Neutrophil (primary cell): ENCODE measurements around the gene SMC4.

ENCODE experiments used
- H3K27ac ChIP-seq: fragments of 200-600 bp; sonication (generic); 2 replicates; pipeline ENCODE4 v1.5.1; 2016; ENCODE audit warnings: mild to moderate bottlenecking, moderate library complexity
- H3K27me3 ChIP-seq: fragments of 200-600 bp; sonication (generic); 2 replicates; pipeline ENCODE4 v1.6.0; 2016; ENCODE audit warnings: mild to moderate bottlenecking
- H3K36me3 ChIP-seq: fragments of 200-600 bp; sonication (generic); 2 replicates; pipeline ENCODE4 v1.5.1; 2017
- H3K4me1 ChIP-seq, 2 experiments: fragments of 200-600 bp in 1 of 2; sonication (generic) in 1 of 2; 1 replicate in 1 of 2; 2 replicates in 1 of 2; pipeline versions ENCODE4 v1.5.1 to v1.6.1; 2013 to 2016; ENCODE audit warnings: low read depth in 1 of 2, low read length in 1 of 2, mild to moderate bottlenecking in 1 of 2, moderate library complexity in 1 of 2; ENCODE audit not compliant: control insufficient read depth in 1 of 2, insufficient read depth in 1 of 2
- H3K4me3 ChIP-seq, 2 experiments: fragments of 200-600 bp in 1 of 2; sonication (generic) in 1 of 2; 1 replicate in 1 of 2; 2 replicates in 1 of 2; pipeline ENCODE4 v1.5.1; 2013 to 2016; ENCODE audit warnings: low read depth in 1 of 2, low read length in 1 of 2, mild to moderate bottlenecking in 1 of 2, moderate library complexity in 1 of 2
- H3K9me3 ChIP-seq: fragments of 200-600 bp; sonication (generic); 2 replicates; pipeline ENCODE4 v1.5.1; 2016
- CTCF ChIP-seq: fragments of 200-600 bp; sonication (generic); IDR thresholded peaks from 2 replicates; pipeline ENCODE4 v1.5.1; 2016; ENCODE audit warnings: antibody characterized with exemption

The SMC4 gene

GRCh38 chr3:160390565-160391138 lies 8.8 kb upstream of the SMC4 start:
- H3K4me1 ChIP-seq: no peaks in the 10 kb centered on the region
- H3K9me3 ChIP-seq: no peaks in the 10 kb centered on the region
- TF ChIP-seq CTCF: no peak
- H3K27me3 ChIP-seq: no peaks in the 10 kb centered on the region
- no peak overlapping the region for H3K27ac ChIP-seq
- no peak overlapping the region for H3K4me3 ChIP-seq
- H3K36me3 ChIP-seq: no peaks in the 10 kb centered on the region

- H3K27me3 ChIP-seq: no peaks in the 10 kb centered on the region
- H3K9me3 ChIP-seq: no peaks in the 10 kb centered on the region
- no peaks in the 10 kb centered on the region for H3K4me1 ChIP-seq
- no peak overlapping the region for H3K27ac ChIP-seq
- H3K4me3 ChIP-seq: no peak overlapping the region
- H3K36me3 ChIP-seq: no peaks in the 10 kb centered on the region
- TF ChIP-seq CTCF: no peak
Observed at GRCh38 chr3:160392798-160393197, 6.7 kb upstream of the SMC4 start.

- no peak overlapping the region for H3K4me3 ChIP-seq
- H3K36me3 ChIP-seq: no peaks in the 10 kb centered on the region
- no peaks in the 10 kb centered on the region for H3K27me3 ChIP-seq
- H3K4me1 ChIP-seq: peaks cover 2 to 4% of the 10 kb centered on the region in 2 experiments
- no peak for TF ChIP-seq CTCF
- H3K27ac ChIP-seq: no peak overlapping the region
- H3K9me3 ChIP-seq: no peaks in the 10 kb centered on the region
Observed at GRCh38 chr3:160393346-160394008, 6.0 kb upstream of the SMC4 start.

- H3K27me3 ChIP-seq: no peaks in the 10 kb centered on the region
- H3K36me3 ChIP-seq: no peaks in the 10 kb centered on the region
- no peak overlapping the region for H3K27ac ChIP-seq
- peaks cover 4 to 9% of the 10 kb centered on the region in 2 experiments for H3K4me1 ChIP-seq
- no peak overlapping the region for H3K4me3 ChIP-seq
- no peaks in the 10 kb centered on the region for H3K9me3 ChIP-seq
- no peak for TF ChIP-seq CTCF
Observed at GRCh38 chr3:160394009-160394392, 5.4 kb upstream of the SMC4 start.

GRCh38 chr3:160395297-160395696 lies 4.2 kb upstream of the SMC4 start:
- H3K27me3 ChIP-seq: no peaks in the 10 kb centered on the region
- no peak for TF ChIP-seq CTCF
- H3K4me1 ChIP-seq: peaks cover 4 to 14% of the 10 kb centered on the region in 2 experiments
- no peaks in the 10 kb centered on the region for H3K9me3 ChIP-seq
- H3K4me3 ChIP-seq: no peak overlapping the region
- H3K27ac ChIP-seq: no peak overlapping the region
- H3K36me3 ChIP-seq: no peaks in the 10 kb centered on the region
